IMR-90 (cell line): ENCODE data around the gene CCND1. TPM values are rescaled to one million over a fixed set of nuclear protein-coding genes. Genes with fewer than 3 reads are reported as not detected.

Experiments
- ATAC-seq: fragments of 200-7000 bp; cut with Tn5 transposase; 2 replicates; pipeline ENCODE4 v1.9.1; 2020; ENCODE audit warnings: low read depth, mild to moderate bottlenecking, moderate library complexity
- BruUV-seq: library from RNA; stranded (reverse); fragments of 400-500 nt; replicated peaks from 2 replicates; lab custom pipeline; 2021; lab: Mats Ljungman, UMichigan
- CTCF ChIA-PET: fragments of 300-600 bp; formaldehyde crosslinking; extraction: SDS; loops from one replicate; lab custom pipeline; 2021; ENCODE audit warnings: antibody characterized with exemption; lab: Yijun Ruan, JAX
- POLR2A ChIA-PET: fragments of 300-600 bp; sonication (Branson Sonifier 250); formaldehyde crosslinking; loops from one replicate; lab custom pipeline; 2022; ENCODE audit warnings: antibody characterized with exemption; ENCODE audit not compliant: unreplicated experiment; lab: Charles Lee
- DNase-seq: peaks from one replicate; pipeline ENCODE4 v3.0.0; 2013
- H2AFZ ChIP-seq: replicated peaks from 2 replicates; pipeline ENCODE3; 2013; ENCODE audit warnings: low read length, mild to moderate bottlenecking; ENCODE audit not compliant: poor library complexity
- H2AK5ac ChIP-seq: 2 replicates; pipeline ENCODE4 v1.6.1; 2013; ENCODE audit warnings: low read depth, low read length, inconsistent platforms
- H2AK9ac ChIP-seq: replicated peaks from 2 replicates; pipeline ENCODE3; 2013; ENCODE audit warnings: mild to moderate bottlenecking, low read depth, low read length, moderate library complexity; ENCODE audit not compliant: poor library complexity
- H2BK120ac ChIP-seq: 2 replicates; pipeline ENCODE4 v1.6.1; 2013; ENCODE audit warnings: low read depth, low read length, inconsistent platforms
- H2BK15ac ChIP-seq: 3 replicates; pipeline ENCODE4 v1.6.1; 2013; ENCODE audit warnings: low read depth, low read length, inconsistent platforms
- H2BK20ac ChIP-seq: 2 replicates; pipeline ENCODE4 v1.6.1; 2013; ENCODE audit warnings: low read depth, mild to moderate bottlenecking, inconsistent platforms, low read length, moderate library complexity
- H2BK5ac ChIP-seq: 2 replicates; pipeline ENCODE4 v1.6.1; 2013; ENCODE audit warnings: mild to moderate bottlenecking, low read depth, low read length, inconsistent platforms; ENCODE audit not compliant: poor library complexity, severe bottlenecking
- H3K14ac ChIP-seq: replicated peaks from 2 replicates; pipeline ENCODE4 v1.6.1; 2013; ENCODE audit warnings: low read depth, low read length, inconsistent platforms
- H3K18ac ChIP-seq: 2 replicates; pipeline ENCODE4 v1.6.1; 2013; ENCODE audit warnings: low read depth, low read length, control low read depth
- H3K23ac ChIP-seq: 2 replicates; pipeline ENCODE4 v1.6.1; 2013; ENCODE audit warnings: low read depth, low read length, inconsistent platforms
- H3K27ac ChIP-seq: 2 replicates; pipeline ENCODE4 v1.5.1; 2013; ENCODE audit warnings: mild to moderate bottlenecking, control low read depth, low read length; ENCODE audit not compliant: insufficient read depth
- H3K27me3 ChIP-seq: 2 replicates; pipeline ENCODE4 v1.6.1; 2013; ENCODE audit warnings: low read length; ENCODE audit not compliant: control insufficient read depth, insufficient read depth
- H3K36me3 ChIP-seq: 2 replicates; pipeline ENCODE4 v1.6.1; 2013; ENCODE audit warnings: low read length, mixed read lengths; ENCODE audit not compliant: control insufficient read depth, insufficient read depth
- H3K4ac ChIP-seq: 2 replicates; pipeline ENCODE4 v1.6.1; 2013; ENCODE audit warnings: low read depth, low read length, inconsistent platforms
- H3K4me1 ChIP-seq: 2 replicates; pipeline ENCODE4 v1.6.1; 2013; ENCODE audit warnings: low read length, mixed read lengths; ENCODE audit not compliant: control insufficient read depth, insufficient read depth
- H3K4me2 ChIP-seq: 2 replicates; pipeline ENCODE4 v1.6.1; 2013; ENCODE audit warnings: low read depth, mild to moderate bottlenecking, control low read depth, low read length, moderate library complexity
- H3K4me3 ChIP-seq: 2 replicates; pipeline ENCODE4 v1.5.1; 2013; ENCODE audit warnings: low read depth, mild to moderate bottlenecking, control low read depth, low read length, moderate library complexity; ENCODE audit not compliant: insufficient read depth
- H3K56ac ChIP-seq: 2 replicates; pipeline ENCODE4 v1.6.1; 2013; ENCODE audit warnings: low read length, inconsistent platforms; ENCODE audit not compliant: insufficient read depth; ENCODE audit errors: extremely low read depth
- H3K79me1 ChIP-seq, 2 experiments: 2 replicates each; pipeline ENCODE4 v1.6.1; 2013; ENCODE audit warnings: low read length in 2 of 2, inconsistent platforms in 1 of 2, low read depth in 1 of 2
- H3K9ac ChIP-seq: 2 replicates; pipeline ENCODE4 v1.6.1; 2013; ENCODE audit warnings: low read depth, low read length, control low read depth
- H3K9me1 ChIP-seq: 2 replicates; pipeline ENCODE4 v1.6.1; 2013; ENCODE audit warnings: low read length, inconsistent platforms; ENCODE audit not compliant: insufficient read depth
- H3K9me3 ChIP-seq: 2 replicates; pipeline ENCODE4 v1.6.1; 2013; ENCODE audit warnings: low read length; ENCODE audit not compliant: control insufficient read depth, insufficient read depth
- H4K20me1 ChIP-seq: 2 replicates; pipeline ENCODE4 v1.6.1; 2013; ENCODE audit warnings: low read length, inconsistent platforms; ENCODE audit not compliant: insufficient read depth
- H4K5ac ChIP-seq: 2 replicates; pipeline ENCODE4 v1.6.1; 2013; ENCODE audit warnings: mild to moderate bottlenecking, low read depth, low read length, control low read depth
- H4K8ac ChIP-seq, 2 experiments: 2 replicates each; pipeline ENCODE4 v1.6.1; 2013; ENCODE audit warnings: low read depth in 2 of 2, low read length in 2 of 2, control low read depth in 1 of 2, inconsistent platforms in 1 of 2
- H4K91ac ChIP-seq: 2 replicates; pipeline ENCODE4 v1.6.1; 2013; ENCODE audit warnings: low read depth, low read length, inconsistent platforms; ENCODE audit not compliant: insufficient read depth
- BHLHE40 ChIP-seq: fragments of 150-350 bp; IDR thresholded peaks from 2 replicates; pipeline ENCODE4 v1.6.1; 2016; ENCODE audit warnings: mild to moderate bottlenecking, low read depth, low read length
- CEBPB ChIP-seq: IDR thresholded peaks from 2 replicates; pipeline ENCODE4 v1.6.1; 2012; ENCODE audit warnings: low read depth, low read length, improper control_type of control experiment
- MAZ ChIP-seq: IDR thresholded peaks from 2 replicates; pipeline ENCODE4 v1.6.1; 2012; ENCODE audit warnings: low read depth, mild to moderate bottlenecking, low read length, improper control_type of control experiment, moderate library complexity, borderline replicate concordance
- MXI1 ChIP-seq: IDR thresholded peaks from 2 replicates; pipeline ENCODE4 v1.6.1; 2012; ENCODE audit warnings: low read depth, mild to moderate bottlenecking, low read length, moderate library complexity, borderline replicate concordance
- RAD21 ChIP-seq: IDR thresholded peaks from 2 replicates; pipeline ENCODE4 v1.6.1; 2012; ENCODE audit warnings: low read length, improper control_type of control experiment
- RCOR1 ChIP-seq: IDR thresholded peaks from 2 replicates; pipeline ENCODE4 v1.6.1; 2012; ENCODE audit warnings: mild to moderate bottlenecking, low read length, improper control_type of control experiment; ENCODE audit not compliant: insufficient replicate concordance
- RFX5 ChIP-seq: IDR thresholded peaks from 2 replicates; pipeline ENCODE4 v1.8.0; 2012; ENCODE audit warnings: low read depth, mild to moderate bottlenecking, low read length, moderate library complexity
- SMC3 ChIP-seq: fragments of 150-350 bp; IDR thresholded peaks from 2 replicates; pipeline ENCODE4 v1.6.1; 2016; ENCODE audit warnings: low read depth, mild to moderate bottlenecking, antibody characterized with exemption, low read length, moderate library complexity
- WGBS, 2 experiments: methylation state at CpG; one replicate each; pipeline versions ENCODE4 v1.1.5 to v1.1.7; 2013; ENCODE audit warnings: missing lambda C conversion rate in 2 of 2; ENCODE audit not compliant: insufficient read length in 1 of 2; ENCODE audit errors: extremely low coverage in 2 of 2; 5-methylcytosine and 5-hydroxymethylcytosine counted together
- dilution Hi-C: fragments of 300-500 bp; cut with HindIII; formaldehyde crosslinking; loops from one replicate; pipeline ENCODE4 v1.14.3; 2018; ENCODE audit warnings: low sequenced_read_pairs; ENCODE audit not compliant: unreplicated experiment
- in situ Hi-C: fragments of 300-500 bp; cut with MboI; formaldehyde crosslinking; loops from 3 replicates; pipeline ENCODE4 v1.14.3; 2019; ENCODE audit warnings: low sequenced_read_pairs, inconsistent platforms, mixed read lengths
- intact Hi-C: fragments of 100-400 bp; cut with micrococcal nuclease; formaldehyde crosslinking; loops from 2 replicates; pipeline ENCODE4 v1.10.0; 2022
- polyA plus RNA-seq, 3 experiments: library from polyadenylated mRNA; depleted of rRNA; stranded (reverse); fragments of >200 nt; gene quantifications; 2 replicates each; pipeline ENCODE4 v1.2.3, GENCODE V29; 2012; ENCODE audit warnings: low replicate concordance in 1 of 3
- total RNA-seq: library from RNA; depleted of rRNA; stranded (reverse); fragments of >200 nt; gene quantifications from 2 replicates; pipeline ENCODE4 v1.2.3, GENCODE V29; 2012
- TF ChIP-seq, protein P1 (sequence below): conservative IDR thresholded peaks from 2 replicates; pipeline ENCODE4 v1.5.1; 2012; ENCODE audit warnings: mild to moderate bottlenecking, low read depth, low read length, improper control_type of control experiment
- TF ChIP-seq, protein P2 (sequence below): fragments of 150-350 bp; IDR thresholded peaks from 2 replicates; pipeline ENCODE4 v1.6.1; 2017; ENCODE audit warnings: mild to moderate bottlenecking, antibody characterized with exemption, low read length, low read depth

Gene CCND1
- total and polyA plus RNA-seq, 2 of the 4 experiments (the other 2 are of a cell fraction), result 481 to 748 TPM

DNA sequence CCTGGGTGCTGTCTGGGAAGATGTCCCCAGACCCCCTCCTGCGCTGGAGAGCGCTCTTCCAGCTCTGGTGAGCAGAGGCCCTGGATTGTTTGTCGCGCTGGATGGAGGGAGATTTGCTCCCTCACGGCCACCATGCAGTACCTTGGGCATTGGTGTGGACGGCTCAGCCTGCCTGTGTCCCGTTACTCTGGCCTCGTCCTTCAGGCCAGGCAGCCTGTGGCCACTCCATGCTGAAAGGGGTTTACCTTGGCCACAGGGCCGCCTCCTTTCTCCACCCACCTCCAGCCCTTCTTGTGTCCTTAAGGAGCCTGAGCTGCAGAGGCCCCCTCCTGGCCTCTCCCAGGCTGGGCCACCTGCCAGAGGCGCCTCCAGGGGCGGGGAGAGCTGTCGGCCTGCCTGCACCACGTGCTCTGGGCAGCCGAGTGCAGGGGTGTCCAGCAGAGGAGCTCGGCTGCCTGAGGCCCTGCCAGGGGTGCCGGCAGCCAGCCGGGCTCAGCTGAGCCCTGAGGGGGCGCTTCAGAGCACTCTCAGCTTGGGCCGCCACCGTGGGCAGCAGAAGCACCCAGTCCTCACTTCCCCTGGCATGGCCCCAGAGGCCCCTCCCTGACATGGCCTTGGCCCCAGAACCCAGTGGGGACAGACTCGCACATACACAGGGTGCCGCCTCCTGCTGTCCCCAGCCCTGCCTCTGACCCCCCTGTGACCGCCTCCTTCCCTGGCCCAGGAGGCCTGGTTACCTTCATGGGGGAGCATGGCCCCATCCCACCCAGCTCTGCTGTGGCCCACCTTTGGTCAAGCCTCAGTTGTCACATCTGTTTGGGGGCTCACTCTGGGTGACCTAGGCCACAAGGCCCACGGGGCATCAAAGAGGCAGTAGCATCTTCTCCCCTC is 3.4 kb downstream of the CCND1 start:
- Histone ChIP-seq H3K4me1 (peaks cover 21% of the 10 kb centered on the region), H2BK5ac (peak overlapping the region; percentile 83), H3K36me3 (peaks cover 57% of the 10 kb centered on the region), H3K79me1 (peaks cover 16 to 66% of the 10 kb centered on the region in 2 experiments), H4K5ac (no peak overlapping the region; the same call in 1 of the 2 replicates), H3K27ac (peak overlapping the region; percentile 38), H3K18ac (no peak overlapping the region), H3K9me3 (no peaks in the 10 kb centered on the region), H3K9ac (peak overlapping the region; percentile 32), H4K91ac (peak overlapping the region; percentile 69), H3K14ac (peak overlapping the region; percentile 88), H3K4me2 (peak overlapping the region; percentile 60), H3K23ac (peak overlapping the region; percentile 71), H4K8ac (peak overlapping the region; percentile 18 to 70; a peak in 1 of 4 replicates), H3K27me3 (no peaks in the 10 kb centered on the region), H3K4me3 (peak overlapping the region; percentile 98; the same call in 1 of the 2 replicates), H3K56ac (no peak overlapping the region; the same call in 1 of the 2 replicates), H2BK15ac (no peak overlapping the region; the same call in 2 of the 3 replicates), H2BK20ac (no peak overlapping the region), H4K20me1 (peaks cover 72% of the 10 kb centered on the region), H2AK9ac (peak overlapping the region; percentile 98), H2BK120ac (peak overlapping the region; percentile 16; the same call in 1 of the 2 replicates), H3K4ac (peak overlapping the region; percentile 59), H2AK5ac (peak overlapping the region; percentile 94), H3K9me1 (no peaks in the 10 kb centered on the region; the same call in 1 of the 2 replicates), H2AFZ (peak overlapping the region; percentile 82)
- intact Hi-C loops (loop anchor here (1.0 to 10.0 kb wide), 3 partner anchors 26 to 740 kb away; partner anchors contain the start of genes IGHMBP2 and MRPL21), in situ Hi-C loops (loop anchor here (5.0 kb wide), 1 partner anchor 342 kb away; no protein-coding TSS in a partner anchor), dilution Hi-C loops (no loop called here)
- DNase-seq, result peak; percentile 92
- CTCF ChIA-PET, result interaction anchor here (0.9 to 1.9 kb wide), 7 partner anchors 12 to 543 kb away, joined by 3 to 7 read pairs (median 4); no protein-coding TSS in a partner anchor
- BruUV-seq, result no TSS peak
- POLR2A ChIA-PET, result interaction anchor here (0.6 to 2.6 kb wide), 4 partner anchors 136 to 346 kb away, joined by 3 to 11 read pairs (median 4); no protein-coding TSS in a partner anchor
- 15% methylated on average over 8 of the region's 24 CpGs; no CpG with 5 or more reads in 1 of the 2 experiments for WGBS, 2 experiments
- peak; percentile 56 for ATAC-seq
- TF ChIP-seq SMC3 (peak; percentile 14; the same call in 1 of the 2 replicates), MAZ (peak; percentile 91), BHLHE40 (peak; percentile 45; the same call in 1 of the 2 replicates), MXI1 (peak; percentile 97), CEBPB (no peak), RFX5 (no peak), RAD21 (peak; percentile 27; the same call in 1 of the 2 replicates), RCOR1 (no peak)
- TF ChIP-seq, protein P1, sequence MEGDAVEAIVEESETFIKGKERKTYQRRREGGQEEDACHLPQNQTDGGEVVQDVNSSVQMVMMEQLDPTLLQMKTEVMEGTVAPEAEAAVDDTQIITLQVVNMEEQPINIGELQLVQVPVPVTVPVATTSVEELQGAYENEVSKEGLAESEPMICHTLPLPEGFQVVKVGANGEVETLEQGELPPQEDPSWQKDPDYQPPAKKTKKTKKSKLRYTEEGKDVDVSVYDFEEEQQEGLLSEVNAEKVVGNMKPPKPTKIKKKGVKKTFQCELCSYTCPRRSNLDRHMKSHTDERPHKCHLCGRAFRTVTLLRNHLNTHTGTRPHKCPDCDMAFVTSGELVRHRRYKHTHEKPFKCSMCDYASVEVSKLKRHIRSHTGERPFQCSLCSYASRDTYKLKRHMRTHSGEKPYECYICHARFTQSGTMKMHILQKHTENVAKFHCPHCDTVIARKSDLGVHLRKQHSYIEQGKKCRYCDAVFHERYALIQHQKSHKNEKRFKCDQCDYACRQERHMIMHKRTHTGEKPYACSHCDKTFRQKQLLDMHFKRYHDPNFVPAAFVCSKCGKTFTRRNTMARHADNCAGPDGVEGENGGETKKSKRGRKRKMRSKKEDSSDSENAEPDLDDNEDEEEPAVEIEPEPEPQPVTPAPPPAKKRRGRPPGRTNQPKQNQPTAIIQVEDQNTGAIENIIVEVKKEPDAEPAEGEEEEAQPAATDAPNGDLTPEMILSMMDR, result peak; percentile 56
- TF ChIP-seq, protein P2, sequence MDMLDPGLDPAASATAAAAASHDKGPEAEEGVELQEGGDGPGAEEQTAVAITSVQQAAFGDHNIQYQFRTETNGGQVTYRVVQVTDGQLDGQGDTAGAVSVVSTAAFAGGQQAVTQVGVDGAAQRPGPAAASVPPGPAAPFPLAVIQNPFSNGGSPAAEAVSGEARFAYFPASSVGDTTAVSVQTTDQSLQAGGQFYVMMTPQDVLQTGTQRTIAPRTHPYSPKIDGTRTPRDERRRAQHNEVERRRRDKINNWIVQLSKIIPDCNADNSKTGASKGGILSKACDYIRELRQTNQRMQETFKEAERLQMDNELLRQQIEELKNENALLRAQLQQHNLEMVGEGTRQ, result peak; percentile 93
